A673 (cell line): ENCODE results near the gene AGGF1.

Experiments used
- CTCF ChIP-seq: fragments of 300-800, 200-600 bp; sonication (generic); conservative IDR thresholded peaks from 2 replicates; pipeline ENCODE4 v1.5.1; 2017; ENCODE audit warnings: low read depth, mild to moderate bottlenecking, antibody characterized with exemption, low read length, moderate library complexity, mixed read lengths
- EZH2 ChIP-seq: fragments of 200-600 bp; sonication (generic); IDR thresholded peaks from 2 replicates; pipeline ENCODE4 v1.6.1; 2017; ENCODE audit warnings: borderline replicate concordance, low read depth, mild to moderate bottlenecking, mixed read lengths, antibody characterized with exemption, low read length; ENCODE audit not compliant: poor library complexity, severe bottlenecking

GRCh38 chr5:76990899-76991459 lies 39.2 kb upstream of the AGGF1 start:
- TF ChIP-seq CTCF (no peak), EZH2 (no peak)
